GM21737 (cell line): ENCODE data around the gene GALNT12.

Experiments
- ATAC-seq: cut with Tn5 transposase; IDR thresholded peaks from one replicate; pipeline ENCODE4 v1.9.1; 2021; ENCODE audit warnings: mild to moderate bottlenecking, moderate library complexity; ENCODE audit not compliant: unreplicated experiment

GALNT12 gene

DNA sequence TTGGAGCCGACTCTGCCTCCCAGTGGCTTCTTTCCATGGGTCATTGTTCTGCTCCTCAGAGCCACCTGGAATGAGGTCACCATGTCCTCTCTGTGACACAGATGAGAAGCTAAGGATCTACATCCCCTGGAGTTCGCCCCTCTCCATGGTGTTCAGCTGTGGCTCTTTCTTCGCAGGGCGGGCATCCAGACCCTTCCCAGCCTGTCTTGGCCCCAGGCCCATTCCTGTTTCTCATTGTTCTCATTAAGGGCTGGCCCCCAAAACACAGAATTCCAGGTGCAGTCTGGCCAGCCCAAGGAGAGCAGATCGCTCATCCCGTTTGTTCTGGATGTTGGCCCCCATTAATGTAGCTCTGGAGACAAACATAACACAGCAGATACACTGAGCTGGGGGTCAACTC is 69.8 kb downstream of the GALNT12 start:
- no peak for ATAC-seq

DNA sequence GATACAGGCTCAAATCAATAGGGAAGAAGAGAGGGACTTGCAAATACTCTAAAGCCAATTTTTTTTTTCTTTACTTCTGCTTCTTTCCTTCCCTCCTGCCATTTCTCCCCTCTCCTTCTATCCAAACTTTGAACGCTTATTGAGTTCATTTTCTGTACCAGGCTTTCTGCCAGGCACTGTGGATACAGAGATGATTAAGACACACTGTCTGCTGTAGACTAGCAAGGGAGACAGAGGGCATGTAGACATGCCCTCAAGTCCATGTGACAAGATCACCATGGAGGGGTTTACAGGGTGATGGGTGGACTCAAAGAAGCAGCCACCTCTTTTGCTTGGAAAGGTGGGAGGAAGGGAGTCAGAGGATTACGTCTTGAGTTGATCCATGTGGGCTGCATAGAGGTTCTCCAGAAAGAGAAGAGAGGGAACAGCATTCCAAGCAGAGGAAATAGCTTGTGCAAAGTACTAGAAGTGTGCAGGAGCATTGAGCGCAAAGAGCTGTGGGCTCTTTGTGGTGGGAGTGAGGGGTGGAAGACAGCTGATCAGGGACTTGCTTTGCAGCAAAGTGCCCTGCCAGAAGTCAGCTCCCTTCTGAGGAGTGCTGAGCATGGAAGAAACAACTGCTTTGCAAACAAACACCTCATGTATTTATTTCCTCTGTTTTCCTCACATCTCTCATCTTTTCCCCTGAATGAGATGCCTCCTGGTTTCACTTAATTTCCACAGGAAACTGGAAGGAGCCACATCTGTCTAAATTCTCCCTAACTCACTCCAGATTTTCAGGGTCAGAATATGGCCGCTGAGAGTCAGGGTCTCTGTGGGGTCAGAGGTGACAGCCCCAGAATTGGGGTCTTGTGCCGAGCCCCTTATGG is 71.9 kb downstream of the GALNT12 start:
- no peak for ATAC-seq

DNA sequence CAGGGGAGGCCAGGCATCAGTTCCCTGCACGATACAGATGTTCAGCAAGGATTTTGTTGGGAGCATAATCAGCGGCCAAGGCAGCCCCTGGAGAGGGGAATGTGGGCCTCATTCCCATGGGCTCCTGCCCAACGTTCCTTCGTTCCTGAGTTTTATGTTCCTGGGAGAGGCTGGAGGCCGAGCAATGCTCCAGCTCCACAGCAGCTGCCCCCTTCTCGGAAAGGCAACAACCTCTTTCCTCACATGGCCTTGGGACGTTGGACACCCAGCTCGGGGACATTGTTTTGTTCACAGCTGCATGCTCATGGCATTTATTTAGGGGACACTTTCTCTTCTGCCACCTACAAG is 72.5 kb downstream of the GALNT12 start:
- no peak for ATAC-seq

- ATAC-seq: no peak
These were observed 73.0 kb downstream of the GALNT12 start for GRCh38 chr9:98880311-98881015.

- no peak for ATAC-seq
These were observed 73.9 kb downstream of the GALNT12 start for GRCh38 chr9:98881356-98881755.

DNA sequence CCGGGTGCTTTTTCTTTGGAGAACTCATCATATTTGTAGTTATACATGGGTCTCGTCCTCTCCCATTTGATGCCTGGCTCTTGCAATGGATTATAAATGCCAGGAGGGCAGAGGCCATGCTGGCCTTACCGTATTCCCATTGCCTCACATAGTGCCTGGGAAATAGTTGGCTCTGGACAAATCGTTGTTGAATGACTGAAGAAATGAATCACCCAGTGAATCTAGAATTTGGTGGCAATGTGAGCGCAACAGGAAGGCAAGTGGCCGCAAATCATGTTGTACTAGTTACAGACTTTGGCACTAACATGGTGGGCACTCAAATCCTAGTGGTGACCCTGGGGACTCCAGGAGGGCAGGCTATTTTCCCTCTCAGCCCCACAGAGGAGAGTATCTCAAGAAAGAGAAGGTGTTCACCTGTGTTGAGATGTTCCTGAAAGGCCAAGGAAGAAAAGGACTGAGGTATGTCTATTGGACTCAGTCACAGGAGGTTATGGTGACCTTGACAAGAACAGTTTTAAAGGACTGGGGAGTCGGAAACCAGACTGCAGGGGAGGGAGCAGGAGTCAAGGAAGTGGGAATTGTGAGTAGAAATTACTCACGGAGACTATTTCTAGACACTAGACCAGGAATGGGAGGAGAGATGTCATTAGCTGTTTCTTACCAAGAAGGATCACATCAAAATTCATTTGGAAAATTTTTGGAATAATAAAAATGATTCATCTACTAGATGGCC is 74.5 kb downstream of the GALNT12 start:
- ATAC-seq: no peak

- no peak for ATAC-seq
These were observed 75.1 kb downstream of the GALNT12 start for GRCh38 chr9:98882569-98882923.

- no peak for ATAC-seq
These were observed 75.8 kb downstream of the GALNT12 start for GRCh38 chr9:98883276-98883675.

GRCh38 chr9:98884849-98885248 is 77.4 kb downstream of the GALNT12 start:
- ATAC-seq: no peak

DNA sequence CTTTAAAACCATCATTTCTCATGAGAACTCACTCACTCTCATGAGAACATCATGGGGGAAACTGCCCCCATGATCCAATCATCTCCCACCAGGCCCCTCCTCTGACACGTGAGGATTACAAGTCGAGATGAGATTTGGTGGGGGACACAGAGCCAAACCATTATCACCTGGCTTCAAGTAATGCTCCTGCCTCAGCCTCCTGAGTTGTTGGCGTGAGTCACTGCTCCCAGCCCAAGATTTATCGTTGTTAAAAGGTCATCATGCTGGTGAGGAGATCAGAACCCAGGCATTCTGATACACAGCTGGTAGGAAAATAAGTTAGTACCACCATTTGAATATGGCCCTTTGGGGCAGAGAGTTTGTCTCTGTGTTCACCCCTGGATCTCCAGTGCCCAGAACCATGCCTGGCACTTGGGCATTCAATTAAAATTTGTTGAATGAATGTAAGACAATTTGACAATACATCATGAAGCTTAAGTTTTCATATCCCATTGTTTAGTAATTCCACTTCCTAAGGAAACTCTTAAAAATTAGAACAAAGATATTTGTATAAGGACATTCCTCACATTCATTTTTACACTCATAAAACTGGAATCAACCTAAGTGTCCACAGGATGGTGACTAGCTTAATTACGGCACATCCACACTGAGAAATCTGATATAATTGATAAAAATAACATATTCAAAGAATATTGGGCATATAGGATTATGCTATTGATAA is 78.3 kb downstream of the GALNT12 start:
- ATAC-seq: no peak

GRCh38 chr9:98886691-98887229 is 79.3 kb downstream of the GALNT12 start:
- ATAC-seq: no peak

GRCh38 chr9:98887918-98888510 is 80.5 kb downstream of the GALNT12 start:
- no peak for ATAC-seq

- no peak for ATAC-seq
These were observed 81.4 kb downstream of the GALNT12 start for GRCh38 chr9:98888801-98889421.

GRCh38 chr9:98890256-98890655 is 82.8 kb downstream of the GALNT12 start:
- ATAC-seq: no peak

- ATAC-seq: no peak
These were observed 84.8 kb downstream of the GALNT12 start for GRCh38 chr9:98892288-98892687.

GRCh38 chr9:98892690-98893089 is 85.2 kb downstream of the GALNT12 start:
- no peak for ATAC-seq

GRCh38 chr9:98894171-98894570 is 86.7 kb downstream of the GALNT12 start:
- no peak for ATAC-seq

GRCh38 chr9:98894761-98895160 is 87.3 kb downstream of the GALNT12 start:
- no peak for ATAC-seq

DNA sequence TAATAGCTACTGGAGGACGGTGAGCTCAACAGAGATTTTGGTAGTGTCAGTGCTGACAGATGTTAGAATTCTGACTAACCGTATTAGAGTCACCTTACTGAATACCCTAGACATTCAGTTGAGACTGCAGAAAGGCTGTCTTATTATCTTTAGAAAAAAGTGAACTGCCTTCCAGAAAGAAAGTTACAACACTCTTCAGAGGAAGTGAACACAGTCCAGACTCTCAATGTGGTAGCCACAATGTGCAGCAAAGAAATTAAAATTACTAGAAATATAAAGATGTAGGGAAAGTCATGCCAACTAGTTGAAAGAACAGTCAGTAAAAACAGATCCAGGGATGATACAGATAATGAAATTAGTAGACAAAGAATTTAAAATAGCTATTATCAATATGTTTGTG is 89.2 kb downstream of the GALNT12 start:
- no peak for ATAC-seq

GRCh38 chr9:98897745-98898144 is 90.3 kb downstream of the GALNT12 start:
- ATAC-seq: no peak
